KG1 (cell line): Measurements from ENCODE around the gene BARX1.
"Not testable (repeated sequence)": the region's sequence is repeated elsewhere in the genome, so short reads cannot be mapped to it uniquely, and the experiment has no call there.

Experiments used
- DNase-seq: peaks from one replicate; lab custom pipeline; 2025; lab: John Stamatoyannopoulos, UW

The BARX1 gene

GRCh38 chr9:93951655-93952118, 3.5 kb downstream of the BARX1 start:
- no peak for DNase-seq

GRCh38 chr9:93950619-93951601, 4.2 kb downstream of the BARX1 start:
- DNase-seq: no peak

- no peak for DNase-seq
Observed at GRCh38 chr9:93949694-93950449, 5.3 kb downstream of the BARX1 start.

- DNase-seq: no peak
Observed at GRCh38 chr9:93949073-93949693, 6.0 kb downstream of the BARX1 start.

GRCh38 chr9:93948441-93949072, 6.6 kb downstream of the BARX1 start:
- no peak for DNase-seq

GRCh38 chr9:93947409-93948070, 7.6 kb downstream of the BARX1 start:
- no peak for DNase-seq

GRCh38 chr9:93946338-93946712, 8.8 kb downstream of the BARX1 start:
- DNase-seq: no peak

GRCh38 chr9:93945400-93946337, 9.5 kb downstream of the BARX1 start:
- DNase-seq: no peak

GRCh38 chr9:93944011-93944410, 11.1 kb downstream of the BARX1 start:
- DNase-seq: no peak

- DNase-seq: no peak
Observed at GRCh38 chr9:93942161-93942560, 13.0 kb downstream of the BARX1 start.

GRCh38 chr9:93941493-93941892, 13.7 kb downstream of the BARX1 start:
- no peak for DNase-seq

- no peak for DNase-seq
Observed at GRCh38 chr9:93940951-93941350, 14.2 kb downstream of the BARX1 start.

- not testable (repeated sequence) for DNase-seq
Observed at GRCh38 chr9:93939589-93939988, 15.6 kb downstream of the BARX1 start.

- DNase-seq: no peak
Observed at GRCh38 chr9:93937193-93937592, 18.0 kb downstream of the BARX1 start.

- no peak for DNase-seq
Observed at GRCh38 chr9:93931905-93932304, 23.2 kb downstream of the BARX1 start.

- no peak for DNase-seq
Observed at GRCh38 chr9:93930070-93930469, 25.1 kb downstream of the BARX1 start.

GRCh38 chr9:93929231-93929630, 25.9 kb downstream of the BARX1 start:
- no peak for DNase-seq

GRCh38 chr9:93922535-93922934, 32.6 kb downstream of the BARX1 start:
- no peak for DNase-seq

- DNase-seq: no peak
Observed at GRCh38 chr9:93920131-93920800, 34.9 kb downstream of the BARX1 start.

- no peak for DNase-seq
Observed at GRCh38 chr9:93918061-93918460, 37.1 kb downstream of the BARX1 start.
